Right renal cortex interstitium (tissue), 3 donors: ENCODE measurements around the gene FKBP1B. TPM values are rescaled to one million over a fixed set of nuclear protein-coding genes. Genes with fewer than 3 reads are reported as not detected.
"Not testable (repeated sequence)": the region's sequence is repeated elsewhere in the genome, so short reads cannot be mapped to it uniquely, and the experiment has no call there.

Source experiments
- DNase-seq, 3 donors: peaks; one replicate each; pipeline ENCODE4 v3.0.0-alpha.2; 2013; ENCODE audit warnings: low read depth in 3 of 3, low spot score in 2 of 3
- polyA plus RNA-seq, 3 donors: library from polyadenylated mRNA; unstranded; fragments of 120-200 nt; gene quantifications; one replicate each; pipeline ENCODE4 v1.2.1, GENCODE V29; 2013; ENCODE audit not compliant: insufficient read length in 3 of 3

Gene FKBP1B
- 10 to 100 TPM; 11.0 to 14.3 (median 12.8) TPM for polyA plus RNA-seq

DNA sequence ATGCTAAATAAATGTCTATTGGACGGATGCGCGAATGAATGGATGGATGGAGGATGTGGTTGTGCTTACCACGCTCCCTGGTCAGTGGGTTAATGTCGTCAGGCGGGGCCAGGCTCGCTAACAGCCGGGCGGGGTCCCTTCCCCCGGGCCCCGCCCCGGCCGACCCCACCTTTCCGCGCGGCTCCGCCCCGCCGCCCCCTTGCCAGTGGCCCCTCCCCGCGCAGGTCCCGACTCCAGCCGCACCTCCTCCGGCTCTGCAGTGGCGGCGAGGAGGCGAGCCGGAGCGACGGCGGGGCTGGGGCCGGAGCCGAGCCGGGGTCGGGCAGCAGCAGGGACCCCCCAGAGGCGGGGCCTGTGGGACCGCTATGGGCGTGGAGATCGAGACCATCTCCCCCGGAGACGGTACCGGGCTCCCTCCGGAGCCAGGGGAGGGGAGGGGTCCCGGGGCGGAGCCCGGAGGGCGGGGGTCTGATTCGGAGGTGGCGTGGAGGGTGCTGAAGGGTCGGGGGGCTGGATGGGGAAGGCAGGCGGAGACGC, at the start of gene FKBP1B:
TSS of gene FKBP1B (plus strand) at position 257 of the 537 bp plus-strand sequence. CDS start at position 366, 109 bp downstream.
- peak in 1 of 3 donors; percentile 29 for DNase-seq

DNA sequence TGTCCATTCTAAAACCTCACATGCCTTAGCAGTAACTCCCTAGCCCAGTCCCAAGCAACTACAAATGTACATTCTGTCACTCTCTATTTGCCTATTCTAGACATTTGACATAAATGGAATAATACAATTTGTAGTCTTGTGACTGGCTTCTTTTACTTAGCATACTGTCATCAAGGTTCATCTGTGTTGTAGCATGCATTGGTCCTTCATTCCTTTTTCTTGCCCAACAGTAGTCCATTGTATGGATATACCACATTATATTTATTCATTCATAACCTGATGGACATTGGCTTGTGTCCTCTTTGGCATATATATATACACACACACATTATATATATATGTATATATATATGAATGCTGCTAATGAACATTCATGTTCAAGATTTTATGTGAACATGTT, 41.8 kb upstream of the FKBP1B start:
- no peak for DNase-seq

DNA sequence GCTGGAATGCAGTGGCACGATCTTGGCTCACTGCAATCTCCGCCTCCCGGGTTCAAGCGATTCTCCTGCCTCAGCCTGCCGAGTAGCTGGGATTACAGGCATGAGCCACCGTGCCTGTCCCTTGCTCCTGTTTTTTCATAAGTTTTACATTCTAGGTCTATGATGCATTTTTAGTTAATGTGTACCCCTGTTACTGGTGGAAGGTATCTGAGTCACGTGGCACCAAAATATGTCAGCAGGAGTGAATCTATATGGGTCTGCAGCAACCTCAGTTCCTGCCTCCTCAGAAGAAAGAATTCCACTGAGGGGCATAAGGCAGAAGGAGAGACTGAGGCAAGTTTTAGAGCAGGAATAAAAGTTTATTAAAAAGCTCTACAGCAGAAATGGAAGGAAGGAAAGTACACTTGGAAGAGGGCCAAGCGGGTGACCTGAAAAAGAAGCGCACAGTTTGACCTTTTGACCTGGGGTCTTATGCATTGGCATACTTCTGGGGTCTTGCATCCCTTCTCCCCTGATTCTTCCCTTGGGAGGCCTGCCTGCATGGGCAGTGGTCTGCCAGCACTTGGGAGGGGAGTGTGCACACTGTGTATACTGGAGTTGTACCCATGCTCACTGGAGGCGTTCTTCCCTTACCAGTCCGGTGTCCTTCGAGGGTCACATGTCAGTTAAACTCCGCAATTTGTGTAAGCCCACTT, 40.7 kb upstream of the FKBP1B start:
- no peak for DNase-seq

GRCh38 chr2:24009367-24009679, 40.2 kb upstream of the FKBP1B start:
- DNase-seq = no peak

DNA sequence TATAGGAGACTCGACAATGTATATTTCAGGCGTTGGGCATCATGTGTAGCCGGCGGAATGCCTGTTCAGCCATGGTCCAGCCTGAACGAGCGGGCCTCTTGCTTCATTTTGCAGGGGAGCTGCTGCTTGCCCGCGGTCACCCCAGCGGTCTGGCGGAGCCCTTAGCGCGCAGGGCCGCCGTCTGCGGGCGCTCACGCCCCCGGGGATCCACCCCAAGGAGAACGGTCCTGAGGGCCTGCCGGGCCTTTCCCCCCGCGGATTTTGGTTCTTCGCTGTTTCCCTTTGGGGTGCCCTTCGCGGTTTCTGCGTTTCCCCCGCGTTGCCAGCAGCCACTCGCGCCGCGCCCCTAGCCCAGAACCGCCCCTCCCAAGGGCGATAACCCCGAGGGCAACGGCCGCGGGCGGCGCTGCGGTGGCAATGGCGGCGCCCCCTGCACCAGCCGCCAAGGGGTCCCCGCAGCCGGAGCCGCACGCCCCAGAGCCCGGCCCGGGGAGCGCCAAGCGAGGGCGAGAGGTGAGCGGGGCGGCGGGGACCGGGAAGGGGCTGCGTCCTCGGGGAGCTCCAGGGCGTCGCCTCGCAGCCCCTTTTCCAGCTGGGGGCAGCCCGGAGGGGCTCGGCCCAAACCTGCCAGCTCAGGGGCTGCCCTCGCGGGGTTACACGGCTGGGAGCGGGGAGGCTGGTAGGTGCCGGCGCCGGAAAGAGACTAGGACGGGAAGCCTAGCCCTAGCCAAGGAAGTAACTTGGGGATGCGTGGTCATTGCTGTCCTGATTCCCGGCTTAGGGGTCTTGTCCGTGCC, 39.7 kb upstream of the FKBP1B start, which contains the start of gene MFSD2B:
TSS of gene MFSD2B (plus strand) at position 406 of the 797 bp plus-strand sequence. CDS start at position 418, 12 bp downstream.
- no peak for DNase-seq

GRCh38 chr2:24010477-24011249, 38.9 kb upstream of the FKBP1B start:
- DNase-seq = no peak

GRCh38 chr2:24011250-24012104, 38.1 kb upstream of the FKBP1B start:
- DNase-seq = no peak

GRCh38 chr2:24012521-24013188, 36.9 kb upstream of the FKBP1B start:
- no peak for DNase-seq

- DNase-seq = not testable (repeated sequence)
Observed at GRCh38 chr2:24014902-24015301, 34.6 kb upstream of the FKBP1B start.

- no peak for DNase-seq
Observed at GRCh38 chr2:24015562-24016375, 33.8 kb upstream of the FKBP1B start.

GRCh38 chr2:24016376-24016761, 33.2 kb upstream of the FKBP1B start:
- no peak for DNase-seq

GRCh38 chr2:24016853-24017703, 32.5 kb upstream of the FKBP1B start:
- DNase-seq = no peak

- DNase-seq = no peak
Observed at GRCh38 chr2:24017711-24018110, 31.8 kb upstream of the FKBP1B start.

GRCh38 chr2:24018241-24018640, 31.3 kb upstream of the FKBP1B start:
- DNase-seq = no peak

DNA sequence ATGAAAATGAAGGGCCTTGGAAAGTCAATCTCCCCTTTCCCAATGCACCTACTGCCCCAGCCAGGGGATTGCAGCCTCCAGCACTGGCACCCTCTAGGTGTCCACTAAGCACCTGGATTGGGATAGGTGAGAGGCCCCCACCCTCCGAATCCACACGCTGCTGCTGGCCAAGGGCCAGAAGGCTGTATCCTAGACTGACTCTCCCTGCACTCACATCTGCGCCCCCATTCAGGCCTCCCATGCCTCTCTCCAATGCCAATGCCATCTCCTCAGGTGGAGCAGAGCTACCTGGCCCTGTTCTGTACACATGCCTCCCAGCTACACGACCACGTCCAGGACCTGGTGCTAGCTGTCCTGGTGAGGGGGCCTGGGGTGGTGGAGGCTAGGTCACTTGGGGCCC, 29.8 kb upstream of the FKBP1B start:
- DNase-seq = no peak

GRCh38 chr2:24020244-24020643, 29.3 kb upstream of the FKBP1B start:
- DNase-seq = no peak

- no peak for DNase-seq
Observed at GRCh38 chr2:24021122-24021998, 28.2 kb upstream of the FKBP1B start.
